Uterus (tissue), 4 donors: ENCODE results near the gene PTPN20. TPM values are rescaled to one million over a fixed set of nuclear protein-coding genes. Genes with fewer than 3 reads are reported as not detected.
"Not testable (repeated sequence)": the region's sequence is repeated elsewhere in the genome, so short reads cannot be mapped to it uniquely, and the experiment has no call there.

Experiments
- DNase-seq, 2 donors: peaks; one replicate each; pipeline ENCODE4 v3.0.0-alpha.2; 2019 to 2020
- H3K27ac ChIP-seq, 2 donors: fragments of 200-600 bp; sonication (generic); 1 replicate in 1 of 2; 2 replicates in 1 of 2; pipeline ENCODE4 v1.5.1; 2016 to 2018
- H3K27me3 ChIP-seq, 2 donors: fragments of 200-600 bp; sonication (generic); one replicate each; pipeline ENCODE4 v1.5.1; 2018 to 2019; ENCODE audit warnings: control low read depth in 1 of 2
- H3K36me3 ChIP-seq, 2 donors: fragments of 200-600 bp; sonication (generic); one replicate each; pipeline ENCODE4 v1.5.1; 2019; ENCODE audit warnings: control low read depth in 1 of 2
- H3K4me1 ChIP-seq, 2 donors: fragments of 200-600 bp; sonication (generic); one replicate each; pipeline ENCODE4 v1.5.1; 2018 to 2019; ENCODE audit warnings: control low read depth in 1 of 2
- H3K4me3 ChIP-seq, 2 donors: fragments of 200-600 bp; sonication (generic); 1 replicate in 1 of 2; 2 replicates in 1 of 2; pipeline ENCODE4 v1.5.1; 2018 to 2019; ENCODE audit warnings: mild to moderate bottlenecking in 1 of 2
- H3K9me3 ChIP-seq, 2 donors: fragments of 200-600 bp; sonication (generic); one replicate each; pipeline ENCODE4 v1.5.1; 2019; ENCODE audit warnings: control low read depth in 1 of 2
- POLR2A ChIP-seq, 2 donors: fragments of 450-650 bp; IDR thresholded peaks; one replicate each; pipeline ENCODE4 v1.6.1; 2016; ENCODE audit warnings: antibody characterized with exemption in 2 of 2, mild to moderate bottlenecking in 1 of 2, moderate library complexity in 1 of 2
- intact Hi-C: fragments of 100-400 bp; cut with DNase I; formaldehyde crosslinking; loops from one replicate; pipeline ENCODE4 v1.15.1; 2023; ENCODE audit warnings: low total_unique reads
- total RNA-seq, 4 donors: library from RNA; depleted of rRNA in 3 of 4; stranded (reverse); fragments of >200 nt in 3 of 4; gene quantifications; one replicate each; pipeline versions ENCODE4 v1.1.0 to v1.2.4, GENCODE V29; 2014 to 2023
- TF ChIP-seq, protein P1 (sequence below), 4 experiments: fragments of 200-600 bp in 2 of 4; fragments of 450-650 bp in 2 of 4; sonication (generic) in 2 of 4; IDR thresholded peaks; one replicate each; pipeline ENCODE4 v1.5.1; 2016 to 2019; ENCODE audit warnings: antibody characterized with exemption in 4 of 4, mild to moderate bottlenecking in 2 of 4, moderate library complexity in 1 of 4
- donor health status: DM: yes; HTN: yes; CAD: no.

Gene PTPN20
- total RNA-seq, 4 donors from 2014 or later, result 3.5 to 12.6 (median 4.4) TPM; not detected in 1

GRCh38 chr10:46987233-46987924, 76.2 kb downstream of the PTPN20 start:
- H3K4me3 ChIP-seq, DNase-seq, H3K27me3 ChIP-seq, intact Hi-C loops, H3K36me3 ChIP-seq, H3K27ac ChIP-seq, H3K4me1 ChIP-seq, H3K9me3 ChIP-seq: not testable (repeated sequence)

DNA sequence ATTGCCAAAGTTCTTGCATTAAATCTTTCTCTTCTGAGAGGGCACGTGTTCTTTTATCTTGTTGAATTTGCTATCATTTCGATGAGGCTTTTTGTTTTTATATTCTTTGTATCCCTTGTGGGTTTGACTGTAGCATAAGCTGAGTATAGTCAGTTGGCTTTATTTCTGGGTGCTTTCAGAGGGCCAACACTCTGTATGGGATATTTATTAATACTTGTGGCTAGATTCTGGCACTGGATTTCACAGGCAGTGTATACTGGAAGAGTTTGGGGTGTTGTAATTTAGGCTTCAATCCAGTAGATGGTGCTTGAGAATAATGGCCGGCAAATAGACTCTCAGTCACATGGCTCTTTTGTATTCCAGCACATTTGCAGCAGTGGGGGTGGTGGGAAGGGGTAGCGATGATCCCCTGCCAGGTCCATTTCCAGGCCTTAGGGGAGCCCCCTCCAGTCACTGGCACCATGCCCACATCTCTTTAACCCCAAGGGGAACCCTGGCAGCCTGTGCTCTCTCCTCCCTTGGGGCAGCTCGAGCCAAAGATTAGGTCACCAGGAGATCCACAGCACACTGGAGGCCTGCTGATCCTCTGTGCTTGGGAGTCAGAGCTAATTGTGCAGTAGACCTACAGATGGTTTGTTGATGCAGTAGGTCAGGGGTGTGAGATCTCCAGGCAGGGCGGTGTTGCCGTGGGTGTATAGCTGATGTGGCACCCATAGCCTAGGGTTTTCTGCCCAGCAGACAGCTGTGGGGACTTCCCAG, 81.8 kb downstream of the PTPN20 start:
- H3K36me3 ChIP-seq, result no peaks in the 10 kb centered on the region
- intact Hi-C loops, result no loop called here
- H3K27me3 ChIP-seq, result no peaks in the 10 kb centered on the region
- TF ChIP-seq, protein P1, sequence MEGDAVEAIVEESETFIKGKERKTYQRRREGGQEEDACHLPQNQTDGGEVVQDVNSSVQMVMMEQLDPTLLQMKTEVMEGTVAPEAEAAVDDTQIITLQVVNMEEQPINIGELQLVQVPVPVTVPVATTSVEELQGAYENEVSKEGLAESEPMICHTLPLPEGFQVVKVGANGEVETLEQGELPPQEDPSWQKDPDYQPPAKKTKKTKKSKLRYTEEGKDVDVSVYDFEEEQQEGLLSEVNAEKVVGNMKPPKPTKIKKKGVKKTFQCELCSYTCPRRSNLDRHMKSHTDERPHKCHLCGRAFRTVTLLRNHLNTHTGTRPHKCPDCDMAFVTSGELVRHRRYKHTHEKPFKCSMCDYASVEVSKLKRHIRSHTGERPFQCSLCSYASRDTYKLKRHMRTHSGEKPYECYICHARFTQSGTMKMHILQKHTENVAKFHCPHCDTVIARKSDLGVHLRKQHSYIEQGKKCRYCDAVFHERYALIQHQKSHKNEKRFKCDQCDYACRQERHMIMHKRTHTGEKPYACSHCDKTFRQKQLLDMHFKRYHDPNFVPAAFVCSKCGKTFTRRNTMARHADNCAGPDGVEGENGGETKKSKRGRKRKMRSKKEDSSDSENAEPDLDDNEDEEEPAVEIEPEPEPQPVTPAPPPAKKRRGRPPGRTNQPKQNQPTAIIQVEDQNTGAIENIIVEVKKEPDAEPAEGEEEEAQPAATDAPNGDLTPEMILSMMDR (IDR thresholded peaks at IDR 0.05), result peak in 1 of 4 experiments; percentile 35
- TF ChIP-seq POLR2A (IDR thresholded peaks at IDR 0.05), result no peak
- DNase-seq, result peak; percentile 34 to 67
- H3K4me1 ChIP-seq, result no peaks in the 10 kb centered on the region
- H3K9me3 ChIP-seq, result no peaks in the 10 kb centered on the region
- peak overlapping the region; percentile 41 for H3K27ac ChIP-seq
- no peak overlapping the region for H3K4me3 ChIP-seq

- no peaks in the 10 kb centered on the region for H3K4me1 ChIP-seq
- intact Hi-C loops, result no loop called here
These were observed 84.0 kb downstream of the PTPN20 start for GRCh38 chr10:46995234-46995633.

GRCh38 chr10:46998192-46998591, 87.0 kb downstream of the PTPN20 start:
- no peak for DNase-seq
- no peak overlapping the region for H3K4me3 ChIP-seq
- intact Hi-C loops, result no loop called here
- H3K36me3 ChIP-seq, result no peaks in the 10 kb centered on the region
- TF ChIP-seq POLR2A (IDR thresholded peaks at IDR 0.05), result no peak
- TF ChIP-seq, protein P1 (IDR thresholded peaks at IDR 0.05), result no peak
- H3K4me1 ChIP-seq, result no peaks in the 10 kb centered on the region
- no peak overlapping the region for H3K27ac ChIP-seq
- H3K9me3 ChIP-seq, result no peaks in the 10 kb centered on the region
- no peaks in the 10 kb centered on the region for H3K27me3 ChIP-seq

More at GRCh38 chr10:46995234-46995633, 84.0 kb downstream of the PTPN20 start:
- Histone ChIP-seq H3K9me3 (no peaks in the 10 kb centered on the region), H3K27me3 (no peaks in the 10 kb centered on the region), H3K36me3 (no peaks in the 10 kb centered on the region), H3K4me3 (no peak overlapping the region), H3K27ac (no peak overlapping the region)
- TF ChIP-seq, protein P1 (IDR thresholded peaks at IDR 0.05), result no peak
- no peak for TF ChIP-seq POLR2A (IDR thresholded peaks at IDR 0.05)
- no peak for DNase-seq

DNA sequence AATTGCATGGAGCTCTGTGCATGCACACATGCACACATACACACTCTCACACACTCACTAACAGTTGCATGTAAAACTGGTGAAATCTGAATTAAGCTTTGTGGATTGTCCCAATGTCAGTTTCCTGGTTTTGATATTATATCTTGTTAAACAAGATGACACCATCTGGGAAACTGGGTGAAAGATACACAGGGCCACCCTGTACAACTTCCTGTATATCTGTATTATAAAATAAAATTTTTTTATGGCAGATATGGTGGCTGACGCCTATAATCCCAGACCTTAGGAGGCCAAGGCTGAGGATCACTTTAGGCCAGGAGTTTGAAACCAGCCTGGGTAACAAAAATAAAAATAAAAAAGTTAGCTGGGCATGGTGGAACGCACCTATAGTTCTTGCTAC, 87.4 kb downstream of the PTPN20 start:
- no peak for DNase-seq
- Histone ChIP-seq H3K9me3 (no peaks in the 10 kb centered on the region), H3K4me1 (no peaks in the 10 kb centered on the region), H3K27me3 (no peaks in the 10 kb centered on the region), H3K4me3 (no peak overlapping the region), H3K27ac (no peak overlapping the region), H3K36me3 (no peaks in the 10 kb centered on the region)
- intact Hi-C loops, result no loop called here
- no peak for TF ChIP-seq POLR2A (IDR thresholded peaks at IDR 0.05)
- TF ChIP-seq, protein P1 (IDR thresholded peaks at IDR 0.05), result no peak
